ENCODE results near the gene KRT20.

The KRT20 gene

GRCh38 chr17:40854175-40854814 lies 30.7 kb downstream of the KRT20 start:
- DNase-seq (ENCODE audit: low read depth in 1 of 2, low spot score in 1 of 2), result no peak

- no peak for DNase-seq (ENCODE audit: low read depth in 1 of 2, low spot score in 1 of 2)
Measured at GRCh38 chr17:40852364-40852763, 32.7 kb downstream of the KRT20 start.

GRCh38 chr17:40850293-40850972 lies 34.6 kb downstream of the KRT20 start:
- no peak for DNase-seq (ENCODE audit: low read depth in 1 of 2, low spot score in 1 of 2)

GRCh38 chr17:40849723-40850122 lies 35.3 kb downstream of the KRT20 start:
- no peak for DNase-seq (ENCODE audit: low read depth in 1 of 2, low spot score in 1 of 2)

- no peak for DNase-seq (ENCODE audit: low read depth in 1 of 2, low spot score in 1 of 2)
Measured at GRCh38 chr17:40848583-40849235, 36.3 kb downstream of the KRT20 start.

- DNase-seq (ENCODE audit: low read depth in 1 of 2, low spot score in 1 of 2), result no peak
Measured at GRCh38 chr17:40846515-40847144, 38.4 kb downstream of the KRT20 start.

GRCh38 chr17:40844671-40845107 lies 40.4 kb downstream of the KRT20 start:
- no peak for DNase-seq (ENCODE audit: low read depth in 1 of 2, low spot score in 1 of 2)

- no peak for DNase-seq (ENCODE audit: low read depth in 1 of 2, low spot score in 1 of 2)
Measured at GRCh38 chr17:40843242-40843641, 41.8 kb downstream of the KRT20 start.

GRCh38 chr17:40841246-40841645 lies 43.8 kb downstream of the KRT20 start:
- no peak for DNase-seq (ENCODE audit: low read depth in 1 of 2, low spot score in 1 of 2)

GRCh38 chr17:40839194-40839593 lies 45.8 kb downstream of the KRT20 start:
- DNase-seq (ENCODE audit: low read depth in 1 of 2, low spot score in 1 of 2), result no peak

GRCh38 chr17:40836020-40836419 lies 49.0 kb downstream of the KRT20 start:
- DNase-seq (ENCODE audit: low read depth in 1 of 2, low spot score in 1 of 2), result no peak

- no peak for DNase-seq (ENCODE audit: low read depth in 1 of 2, low spot score in 1 of 2)
Measured at GRCh38 chr17:40833882-40834281, 51.2 kb downstream of the KRT20 start.

- DNase-seq (ENCODE audit: low read depth in 1 of 2, low spot score in 1 of 2), result no peak
Measured at GRCh38 chr17:40832840-40833239, 52.2 kb downstream of the KRT20 start.

- DNase-seq (ENCODE audit: low read depth in 1 of 2, low spot score in 1 of 2), result no peak
Measured at GRCh38 chr17:40830085-40830776, 54.8 kb downstream of the KRT20 start.

- no peak for DNase-seq (ENCODE audit: low read depth in 1 of 2, low spot score in 1 of 2)
Measured at GRCh38 chr17:40828454-40829044, 56.5 kb downstream of the KRT20 start.

GRCh38 chr17:40827746-40828453 lies 57.1 kb downstream of the KRT20 start:
- DNase-seq (ENCODE audit: low read depth in 1 of 2, low spot score in 1 of 2), result no peak

Measured in stimulated activated CD4-positive, alpha-beta T cell treated with anti-CD3 and anti-CD28 coated beads, Interleukin-15, amount 100 ng/mL, for 1 hour (primary cell).